Measurements from ENCODE around the gene LRRC23. TPM values are rescaled to one million over a fixed set of nuclear protein-coding genes. Genes with fewer than 3 reads are reported as not detected.

Gene LRRC23
- total RNA-seq, 1 donor from 2014 or later, result 10.1 TPM

DNA sequence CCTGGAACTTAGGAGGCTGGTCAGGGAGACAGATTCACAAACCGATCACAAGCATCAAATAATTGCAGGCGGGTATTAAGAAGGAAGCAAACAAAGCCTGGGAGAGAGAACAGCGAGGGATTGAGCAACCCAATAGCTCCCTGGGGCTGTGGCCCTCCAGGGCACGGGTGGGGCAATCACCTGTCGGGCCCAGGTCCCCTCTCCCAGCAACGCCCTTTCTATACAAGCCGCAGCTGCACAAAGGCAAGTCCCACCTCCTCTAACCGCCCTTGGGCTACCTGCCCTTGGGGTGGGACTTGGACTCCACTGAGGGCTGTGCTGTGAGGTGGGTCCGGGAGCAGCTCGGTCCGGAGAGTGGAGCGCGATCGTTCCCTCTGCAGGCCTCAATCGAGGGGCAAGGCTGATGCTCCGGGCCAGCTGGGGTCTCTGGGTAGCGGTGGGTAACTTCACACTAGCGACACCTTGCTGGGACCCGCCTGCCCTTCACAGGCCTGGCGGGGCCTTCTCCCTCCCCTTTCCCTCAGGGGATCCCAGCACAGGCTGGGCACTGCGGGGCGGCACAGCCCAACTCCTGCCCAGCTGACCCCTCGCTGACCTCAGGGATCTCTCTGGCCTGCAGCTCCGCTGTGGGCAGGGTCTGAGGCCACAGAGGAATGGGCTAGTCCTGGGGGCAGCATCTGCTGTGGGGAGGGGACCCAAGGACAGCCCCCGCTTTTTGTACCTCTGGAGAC, 57.8 kb downstream of the LRRC23 start:
- H3K4me1 Mint-ChIP-seq (ENCODE audit: unreplicated experiment), result peaks cover 18% of the 10 kb centered on the region

GRCh38 chr12:6963016-6963731, 58.6 kb downstream of the LRRC23 start:
- H3K27me3 Mint-ChIP-seq, result no peaks in the 10 kb centered on the region
- peak overlapping the region; percentile 95 for H3K4me3 Mint-ChIP-seq
- DNase-seq (ENCODE audit: extremely low spot score, unreplicated experiment), result no peak
- peaks cover 18% of the 10 kb centered on the region for H3K36me3 Mint-ChIP-seq
- no peak for TF ChIP-seq CTCF (conservative IDR thresholded peaks at IDR 0.05)
- H3K9me3 Mint-ChIP-seq, result no peaks in the 10 kb centered on the region
- H3K4me1 Mint-ChIP-seq (ENCODE audit: unreplicated experiment), result peaks cover 18% of the 10 kb centered on the region
- H3K27ac Mint-ChIP-seq, result peak overlapping the region; percentile 99

More for the DNA sequence above, 57.8 kb downstream of the LRRC23 start:
- peak overlapping the region; percentile 95 for H3K4me3 Mint-ChIP-seq
- H3K36me3 Mint-ChIP-seq, result peaks cover 18% of the 10 kb centered on the region
- no peak for DNase-seq (ENCODE audit: extremely low spot score, unreplicated experiment)
- TF ChIP-seq CTCF (conservative IDR thresholded peaks at IDR 0.05), result peak; percentile 19
- H3K27me3 Mint-ChIP-seq, result no peaks in the 10 kb centered on the region
- no peaks in the 10 kb centered on the region for H3K9me3 Mint-ChIP-seq
- H3K27ac Mint-ChIP-seq, result peak overlapping the region; percentile 99

Small RNAs within 50 kb of the gene (microRNA-seq; reads per million reads assigned to microRNA genes)
- 12,079 reads per million, percentile 97 among the genes with 10 or more reads in this experiment for gene MIR141
- 148,300 reads per million, percentile 100 among the genes with 10 or more reads in this experiment for gene MIR200C

Other genes with a start within 250 kb of the LRRC23 start
- 58.1 and 102 TPM in 2 replicates for gene ING4, start 241.7 kb upstream of the LRRC23 start, total RNA-seq (ENCODE audit: low replicate concordance)
- 78.3 and 127 TPM in 2 replicates for gene ZNF384, start 215.4 kb upstream of the LRRC23 start, total RNA-seq (ENCODE audit: low replicate concordance)
- 0.95 and 3.9 TPM in 2 replicates for gene PIANP, start 204.0 kb upstream of the LRRC23 start, total RNA-seq (ENCODE audit: low replicate concordance)
- gene COPS7A, start 180.8 kb upstream of the LRRC23 start, total RNA-seq (ENCODE audit: low replicate concordance), result 35.4 and 94.5 TPM in 2 replicates
- gene MLF2, start 151.7 kb upstream of the LRRC23 start, total RNA-seq (ENCODE audit: low replicate concordance), result 187 and 371 TPM in 2 replicates
- 191 and 395 TPM in 2 replicates for gene PTMS, start 138.5 kb upstream of the LRRC23 start, total RNA-seq (ENCODE audit: low replicate concordance)
- gene LAG3, start 132.3 kb upstream of the LRRC23 start, total RNA-seq (ENCODE audit: low replicate concordance), result 0.52 and 2.6 TPM in 2 replicates
- gene CD4, start 115.3 kb upstream of the LRRC23 start, total RNA-seq (ENCODE audit: low replicate concordance), result 0.64 and 0.65 TPM in 2 replicates
- gene GPR162, start 83.0 kb upstream of the LRRC23 start, total RNA-seq (ENCODE audit: low replicate concordance), result 5.4 and 17.8 TPM in 2 replicates
- gene P3H3, start 76.4 kb upstream of the LRRC23 start, total RNA-seq (ENCODE audit: low replicate concordance), result 40.7 and 66.0 TPM in 2 replicates
- 6.3 and 25.2 TPM in 2 replicates for gene GNB3, start 63.9 kb upstream of the LRRC23 start, total RNA-seq (ENCODE audit: low replicate concordance)
- gene CDCA3, start 53.5 kb upstream of the LRRC23 start, total RNA-seq (ENCODE audit: low replicate concordance), result 31.7 and 33.5 TPM in 2 replicates
- 121 and 198 TPM in 2 replicates for gene USP5, start 52.7 kb upstream of the LRRC23 start, total RNA-seq (ENCODE audit: low replicate concordance)
- gene TPI1, start 37.3 kb upstream of the LRRC23 start, total RNA-seq (ENCODE audit: low replicate concordance), result 565 and 954 TPM in 2 replicates
- 6.5 and 13.9 TPM in 2 replicates for gene SPSB2, start 31.5 kb upstream of the LRRC23 start, total RNA-seq (ENCODE audit: low replicate concordance)
- 32.2 and 33.1 TPM in 2 replicates for gene ENO2, start 9.8 kb downstream of the LRRC23 start, total RNA-seq (ENCODE audit: low replicate concordance)
- 131 and 139 TPM in 2 replicates for gene ATN1, start 23.1 kb downstream of the LRRC23 start, total RNA-seq (ENCODE audit: low replicate concordance)
- not detected in 2 replicates for gene RNU7-1, start 39.0 kb downstream of the LRRC23 start, total RNA-seq (ENCODE audit: low replicate concordance)
- gene C12orf57, start 39.2 kb downstream of the LRRC23 start, total RNA-seq (ENCODE audit: low replicate concordance), result 220 and 275 TPM in 2 replicates
- 15.6 and 61.0 TPM in 2 replicates for gene PTPN6, start 46.5 kb downstream of the LRRC23 start, total RNA-seq (ENCODE audit: low replicate concordance)
- gene PHB2, start 65.8 kb downstream of the LRRC23 start, total RNA-seq (ENCODE audit: low replicate concordance), result 252 and 377 TPM in 2 replicates
- gene EMG1, start 66.1 kb downstream of the LRRC23 start, total RNA-seq (ENCODE audit: low replicate concordance), result 46.5 and 108 TPM in 2 replicates
- 34.4 and 79.0 TPM in 2 replicates for gene LPCAT3, start 113.7 kb downstream of the LRRC23 start, total RNA-seq (ENCODE audit: low replicate concordance)
- 2.7 and 3.1 TPM in 2 replicates for gene C1S, start 155.9 kb downstream of the LRRC23 start, total RNA-seq (ENCODE audit: low replicate concordance)
- gene C1R, start 187.6 kb downstream of the LRRC23 start, total RNA-seq (ENCODE audit: low replicate concordance), result 5.4 and 6.5 TPM in 2 replicates
- 32.4 and 58.0 TPM in 2 replicates for gene C1RL, start 204.4 kb downstream of the LRRC23 start, total RNA-seq (ENCODE audit: low replicate concordance)
- gene RBP5, start 224.1 kb downstream of the LRRC23 start, total RNA-seq (ENCODE audit: low replicate concordance), result 1.0 and 1.2 TPM in 2 replicates
- gene CLSTN3, start 225.5 kb downstream of the LRRC23 start, total RNA-seq (ENCODE audit: low replicate concordance), result 51.6 and 80.7 TPM in 2 replicates